Fibroblast of lung (primary cell): Measurements from ENCODE around the gene ALG2.

Source experiments
- EZH2 ChIP-seq: IDR thresholded peaks from 2 replicates; pipeline ENCODE4 v1.5.1; 2012; ENCODE audit warnings: low read length, control low read depth, mild to moderate bottlenecking; ENCODE audit errors: missing control alignments
- TF ChIP-seq, protein P1 (sequence below), 2 donors: IDR thresholded peaks in 1 of 2; conservative IDR thresholded peaks in 1 of 2; 1 replicate in 1 of 2; 2 replicates in 1 of 2; pipeline ENCODE4 v1.5.1; 2011 to 2012; ENCODE audit warnings: low read length in 2 of 2, control low read depth in 1 of 2, inconsistent platforms in 1 of 2, low read depth in 1 of 2, mild to moderate bottlenecking in 1 of 2

DNA sequence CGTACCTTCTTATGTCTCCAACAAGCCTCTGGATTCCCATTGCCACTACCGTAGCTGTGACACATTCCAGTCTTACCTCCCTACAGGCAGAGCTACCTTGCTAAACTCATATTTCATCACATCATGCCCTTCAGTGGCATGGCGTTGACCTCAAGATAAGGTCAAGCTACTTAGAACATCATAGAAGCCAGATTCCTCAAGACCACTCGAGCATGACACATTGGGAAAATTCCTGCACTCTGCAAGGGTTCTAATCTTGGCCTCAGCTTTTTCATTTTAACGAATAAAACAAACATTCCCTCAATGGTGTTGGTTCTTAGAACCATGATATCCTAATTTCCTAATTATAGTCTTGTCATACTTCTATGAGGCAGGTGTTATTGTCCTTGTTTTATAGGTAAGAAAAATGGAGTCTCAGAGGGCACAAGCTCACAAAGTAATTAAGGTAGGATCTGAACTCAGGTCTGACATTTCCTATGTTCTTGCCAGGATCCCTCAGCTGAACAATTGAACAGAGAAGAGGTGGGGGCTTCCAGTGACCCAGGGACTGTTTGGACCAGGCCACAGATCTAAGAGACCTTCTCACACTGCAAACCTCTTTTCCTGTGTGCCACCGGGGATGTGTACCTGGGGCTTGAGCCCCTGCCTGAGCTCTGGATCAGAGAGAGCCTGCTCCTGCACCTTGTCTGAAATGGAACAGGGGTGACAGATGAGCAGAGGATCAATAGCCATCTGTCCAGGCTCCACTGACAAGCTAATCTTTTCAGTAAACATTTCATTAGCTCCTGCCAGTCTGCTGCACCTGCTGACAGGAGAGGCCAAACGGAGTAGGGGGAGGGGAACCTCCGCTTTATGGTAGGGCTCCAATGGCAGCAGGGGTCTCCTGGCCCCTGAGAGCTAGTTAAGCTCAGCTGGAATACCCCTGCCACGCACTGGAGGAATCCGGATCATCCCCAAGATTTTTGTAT is 49.3 kb downstream of the ALG2 start:
- TF ChIP-seq EZH2: no peak
- TF ChIP-seq, protein P1, sequence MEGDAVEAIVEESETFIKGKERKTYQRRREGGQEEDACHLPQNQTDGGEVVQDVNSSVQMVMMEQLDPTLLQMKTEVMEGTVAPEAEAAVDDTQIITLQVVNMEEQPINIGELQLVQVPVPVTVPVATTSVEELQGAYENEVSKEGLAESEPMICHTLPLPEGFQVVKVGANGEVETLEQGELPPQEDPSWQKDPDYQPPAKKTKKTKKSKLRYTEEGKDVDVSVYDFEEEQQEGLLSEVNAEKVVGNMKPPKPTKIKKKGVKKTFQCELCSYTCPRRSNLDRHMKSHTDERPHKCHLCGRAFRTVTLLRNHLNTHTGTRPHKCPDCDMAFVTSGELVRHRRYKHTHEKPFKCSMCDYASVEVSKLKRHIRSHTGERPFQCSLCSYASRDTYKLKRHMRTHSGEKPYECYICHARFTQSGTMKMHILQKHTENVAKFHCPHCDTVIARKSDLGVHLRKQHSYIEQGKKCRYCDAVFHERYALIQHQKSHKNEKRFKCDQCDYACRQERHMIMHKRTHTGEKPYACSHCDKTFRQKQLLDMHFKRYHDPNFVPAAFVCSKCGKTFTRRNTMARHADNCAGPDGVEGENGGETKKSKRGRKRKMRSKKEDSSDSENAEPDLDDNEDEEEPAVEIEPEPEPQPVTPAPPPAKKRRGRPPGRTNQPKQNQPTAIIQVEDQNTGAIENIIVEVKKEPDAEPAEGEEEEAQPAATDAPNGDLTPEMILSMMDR (conservative IDR thresholded peaks at IDR 0.05 in 1 of 2, IDR thresholded peaks at IDR 0.05 in 1 of 2; ENCODE audit: low read depth in 1 of 2, low read length in 2 of 2): no peak
